Pancreas (tissue), 10 donors: ENCODE data around the gene PRKCA. TPM values are rescaled to one million over a fixed set of nuclear protein-coding genes. Genes with fewer than 3 reads are reported as not detected.

Experiments
- ATAC-seq, 4 donors: fragments of 200-7000 bp; cut with Tn5 transposase; one replicate each; pipeline versions ENCODE4 v1.8.0 to v1.9.1; 2020; ENCODE audit warnings: mild to moderate bottlenecking in 4 of 4, moderate library complexity in 4 of 4
- DNase-seq, 6 donors: peaks; one replicate each; pipeline ENCODE4 v3.0.0-alpha.2; 2020
- FAIRE-seq: peaks from 2 replicates; lab custom pipeline; 2012; peaks lifted over from hg19 to GRCh38; lab: Jason Lieb, UNC
- H3K27ac ChIP-seq, 4 donors: fragments of 200-600 bp; sonication (generic); 1 replicate in 3 of 4; 2 replicates in 1 of 4; pipeline versions ENCODE4 v1.5.0 to v1.8.0; 2020
- H3K27me3 ChIP-seq, 4 donors: fragments of 200-600 bp; one replicate each; pipeline ENCODE4 v1.8.0; 2021
- H3K36me3 ChIP-seq, 3 donors: fragments of 200-600 bp; sonication (generic) in 1 of 3; one replicate each; pipeline versions ENCODE4 v1.5.0 to v1.8.0; 2020 to 2021
- H3K4me1 ChIP-seq, 3 donors: fragments of 200-600 bp; one replicate each; pipeline ENCODE4 v1.8.0; 2021
- H3K4me3 ChIP-seq, 4 donors: fragments of 200-600 bp; sonication (generic) in 2 of 4; one replicate each; pipeline versions ENCODE4 v1.5.0 to v1.8.0; 2020 to 2021
- H3K9me3 ChIP-seq, 4 donors: fragments of 200-600 bp; one replicate each; pipeline ENCODE4 v1.8.0; 2021
- WGBS, 2 donors: extraction: QIAGEN DNeasy Blood & Tissue Kit; methylation state at CpG; one replicate each; pipeline ENCODE4 v1.1.7; 2013; 5-methylcytosine and 5-hydroxymethylcytosine counted together
- intact Hi-C, 3 donors: fragments of 100-400 bp; cut with DNase I; formaldehyde crosslinking; loops; one replicate each; pipeline versions ENCODE4 v1.11.1 to v1.14.2; 2022
- polyA plus RNA-seq, 2 donors: library from polyadenylated mRNA; stranded (reverse); fragments of 200-250 nt; gene quantifications; one replicate each; pipeline ENCODE4 v1.2.3, GENCODE V29; 2013
- total RNA-seq, 6 donors: library from RNA; stranded (reverse); fragmentation: NEBNext Ultra II Directional in 4 of 6; extraction: Animal tissue kit (Norgen Biotek cat#: 25700) in 4 of 6; gene quantifications; one replicate each; pipeline versions ENCODE4 v1.2.1 to v1.2.4, GENCODE V29; 2021 to 2023
- TF ChIP-seq, protein P1 (sequence below), 4 donors: fragments of 200-600 bp; sonication (generic) in 3 of 4; IDR thresholded peaks; one replicate each; pipeline versions ENCODE4 v1.5.0 to v1.8.0; 2021; ENCODE audit warnings: antibody characterized with exemption in 4 of 4
- donor health status: healthy with polysubstance abuse.
- donor health status: DM: no; HTN: no; CAD: no; lungs with moderate emphysema.
- donor health status: DM: no; HTN: no; CAD: no.
- donor health status: control.
- donor health status: control.
- donor health status: Bipolar disorder and iron deficiency.
- donor health status: DM: yes; HTN: yes; CAD: no.
- donor health status: DM: no; HTN: no; CAD: no.
- donor health status: DM: no; HTN: no; CAD: no.
- donor health status: DM: yes; HTN: yes; CAD: no.

Gene PRKCA
- total and polyA plus RNA-seq, 8 donors: 3.5 to 22.3 (median 10.2) TPM

DNA sequence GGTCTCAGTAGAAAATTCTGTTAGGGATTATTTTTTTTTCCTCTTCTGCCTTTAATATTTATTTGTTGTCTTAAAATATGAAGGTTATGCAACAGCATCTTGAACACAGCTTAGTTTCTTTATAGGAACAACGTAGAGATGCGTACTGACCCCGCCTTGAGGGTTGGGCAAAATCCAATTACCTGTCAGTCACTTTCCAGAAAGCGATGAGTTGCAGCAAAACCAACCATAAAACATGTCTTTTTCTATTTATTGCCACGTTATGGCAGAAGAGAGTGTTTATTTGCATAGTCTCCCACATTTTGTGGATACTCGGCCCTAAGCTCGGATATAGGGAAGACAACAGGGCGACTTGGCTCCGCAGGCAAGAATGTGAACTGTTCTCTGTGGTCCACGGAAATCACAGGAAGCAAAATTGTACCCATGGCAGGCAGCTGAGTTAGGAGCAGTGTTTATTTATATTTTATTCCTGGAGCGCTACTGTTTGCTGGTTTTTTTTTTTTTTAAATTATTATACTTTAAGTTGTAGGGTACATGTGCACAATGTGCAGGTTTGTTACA is 488.2 kb downstream of the PRKCA start:
- TF ChIP-seq, protein P1, sequence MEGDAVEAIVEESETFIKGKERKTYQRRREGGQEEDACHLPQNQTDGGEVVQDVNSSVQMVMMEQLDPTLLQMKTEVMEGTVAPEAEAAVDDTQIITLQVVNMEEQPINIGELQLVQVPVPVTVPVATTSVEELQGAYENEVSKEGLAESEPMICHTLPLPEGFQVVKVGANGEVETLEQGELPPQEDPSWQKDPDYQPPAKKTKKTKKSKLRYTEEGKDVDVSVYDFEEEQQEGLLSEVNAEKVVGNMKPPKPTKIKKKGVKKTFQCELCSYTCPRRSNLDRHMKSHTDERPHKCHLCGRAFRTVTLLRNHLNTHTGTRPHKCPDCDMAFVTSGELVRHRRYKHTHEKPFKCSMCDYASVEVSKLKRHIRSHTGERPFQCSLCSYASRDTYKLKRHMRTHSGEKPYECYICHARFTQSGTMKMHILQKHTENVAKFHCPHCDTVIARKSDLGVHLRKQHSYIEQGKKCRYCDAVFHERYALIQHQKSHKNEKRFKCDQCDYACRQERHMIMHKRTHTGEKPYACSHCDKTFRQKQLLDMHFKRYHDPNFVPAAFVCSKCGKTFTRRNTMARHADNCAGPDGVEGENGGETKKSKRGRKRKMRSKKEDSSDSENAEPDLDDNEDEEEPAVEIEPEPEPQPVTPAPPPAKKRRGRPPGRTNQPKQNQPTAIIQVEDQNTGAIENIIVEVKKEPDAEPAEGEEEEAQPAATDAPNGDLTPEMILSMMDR (IDR thresholded peaks at IDR 0.05): no peak
- H3K27me3 ChIP-seq: no peaks in the 10 kb centered on the region
- WGBS, 2 donors: 88 to 91% methylated on average over 11 of the region's 11 CpGs
- DNase-seq (no peak), ATAC-seq (no peak), FAIRE-seq (no peak)
- no peaks in the 10 kb centered on the region for H3K36me3 ChIP-seq
- H3K9me3 ChIP-seq: no peaks in the 10 kb centered on the region
- H3K27ac ChIP-seq: no peak overlapping the region
- intact Hi-C loops: no loop called here
- no peak overlapping the region for H3K4me3 ChIP-seq
- H3K4me1 ChIP-seq: peaks cover 0 to 10% (median 8%) of the 10 kb centered on the region in 3 donors

- DNase-seq (peak in 1 of 6 donors; percentile 29), ATAC-seq (peak in 3 of 4 donors; percentile 58 to 73 (median 68)), FAIRE-seq (no peak)
- H3K4me1 ChIP-seq: peaks cover 0 to 10% (median 8%) of the 10 kb centered on the region in 3 donors
- no peaks in the 10 kb centered on the region for H3K9me3 ChIP-seq
- no peaks in the 10 kb centered on the region for H3K36me3 ChIP-seq
- TF ChIP-seq, protein P1 (IDR thresholded peaks at IDR 0.05): no peak
- H3K4me3 ChIP-seq: no peak overlapping the region
- H3K27me3 ChIP-seq: no peaks in the 10 kb centered on the region
- 67 to 76% methylated on average over 15 of the region's 15 CpGs for WGBS, 2 donors
- intact Hi-C loops: no loop called here
- peak overlapping the region in 2 of 4 donors; percentile 8 to 19 for H3K27ac ChIP-seq
Observed at GRCh38 chr17:66791347-66791746, 488.9 kb downstream of the PRKCA start.

GRCh38 chr17:66793814-66794213 is 491.4 kb downstream of the PRKCA start:
- H3K27me3 ChIP-seq: no peaks in the 10 kb centered on the region
- peaks cover 0 to 10% (median 8%) of the 10 kb centered on the region in 3 donors for H3K4me1 ChIP-seq
- TF ChIP-seq, protein P1 (IDR thresholded peaks at IDR 0.05): no peak
- ATAC-seq (peak; percentile 58 to 83 (median 78)), FAIRE-seq (no peak), DNase-seq (no peak)
- intact Hi-C loops: no loop called here
- H3K36me3 ChIP-seq: no peaks in the 10 kb centered on the region
- no peak overlapping the region for H3K4me3 ChIP-seq
- no peaks in the 10 kb centered on the region for H3K9me3 ChIP-seq
- H3K27ac ChIP-seq: no peak overlapping the region
- WGBS, 2 donors: 29 to 33% methylated on average over 3 of the region's 3 CpGs

GRCh38 chr17:66795486-66795885 is 493.1 kb downstream of the PRKCA start:
- intact Hi-C loops: no loop called here
- H3K27ac ChIP-seq: no peak overlapping the region
- H3K9me3 ChIP-seq: no peaks in the 10 kb centered on the region
- DNase-seq (no peak), FAIRE-seq (no peak), ATAC-seq (no peak)
- TF ChIP-seq, protein P1 (IDR thresholded peaks at IDR 0.05): no peak
- no peaks in the 10 kb centered on the region for H3K36me3 ChIP-seq
- no peak overlapping the region for H3K4me3 ChIP-seq
- 90 to 91% methylated on average over 3 of the region's 3 CpGs for WGBS, 2 donors
- H3K27me3 ChIP-seq: no peaks in the 10 kb centered on the region
- peaks cover 0 to 10% (median 8%) of the 10 kb centered on the region in 3 donors for H3K4me1 ChIP-seq

GRCh38 chr17:66799849-66800537 is 497.6 kb downstream of the PRKCA start:
- peak in 2 of 4 donors; percentile 67 to 82 for ATAC-seq
- H3K27me3 ChIP-seq: no peaks in the 10 kb centered on the region
- no peaks in the 10 kb centered on the region for H3K4me1 ChIP-seq
- DNase-seq: peak in 1 of 6 donors; percentile 31
- 85 to 90% methylated on average over 10 of the region's 10 CpGs for WGBS, 2 donors
- no peaks in the 10 kb centered on the region for H3K9me3 ChIP-seq
- intact Hi-C loops: no loop called here
- no peak overlapping the region for H3K4me3 ChIP-seq
- FAIRE-seq: no peak
- H3K27ac ChIP-seq: peak overlapping the region in 1 of 4 donors; percentile 5
- TF ChIP-seq, protein P1 (IDR thresholded peaks at IDR 0.05): no peak
- no peaks in the 10 kb centered on the region for H3K36me3 ChIP-seq
